ENCODE results near the gene PTCD1. TPM values are rescaled to one million over a fixed set of nuclear protein-coding genes. Genes with fewer than 3 reads are reported as not detected.
A peak's percentile ranks its signal among the peaks of the same experiment; 100 is the strongest.
"Not testable (repeated sequence)": the region's sequence is repeated elsewhere in the genome, so short reads cannot be mapped to it uniquely, and the experiment has no call there.

The PTCD1 gene
- total and polyA plus RNA-seq, 3 donors from 2014 or later: 6.1 to 14.4 (median 13.6) TPM

DNA sequence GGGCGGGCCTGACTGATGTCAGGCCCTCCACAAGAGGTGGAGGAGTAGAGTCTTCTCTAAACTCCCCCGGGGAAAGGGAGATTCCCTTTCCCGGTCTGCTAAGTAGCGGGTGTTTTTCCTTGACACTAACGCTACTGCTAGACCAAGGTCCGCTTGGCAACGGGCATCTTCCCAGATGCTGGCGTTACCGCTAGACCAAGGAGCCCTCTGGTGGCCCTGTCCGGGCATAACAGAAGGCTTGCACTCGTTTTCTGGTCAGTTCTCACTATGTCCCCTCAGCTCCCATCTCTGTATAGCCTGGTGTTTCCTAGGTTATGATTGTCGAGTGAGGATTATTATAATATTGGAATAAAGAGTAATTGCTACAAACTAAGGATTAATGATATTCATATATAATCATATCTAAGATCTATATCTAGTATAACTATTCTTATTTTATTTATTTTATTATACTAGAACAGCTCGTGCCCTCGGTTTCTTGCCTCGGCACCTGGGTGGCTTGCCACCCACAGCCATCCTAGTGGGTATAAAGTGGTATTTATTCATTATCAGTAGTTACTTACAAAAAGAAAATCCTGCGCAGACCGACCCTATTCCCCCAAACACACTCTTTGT lies 23.0 kb downstream of the PTCD1 start:
- H3K36me3 ChIP-seq (ENCODE audit: low read depth, missing control alignments); H3K27me3 ChIP-seq; H3K4me1 ChIP-seq; H3K27ac ChIP-seq; intact Hi-C loops (cut with DNase I; ENCODE audit: low total_unique reads); H3K9me3 ChIP-seq; H3K4me3 ChIP-seq: not testable (repeated sequence)
- WGBS, 2 donors: 55 to 57% methylated on average over 17 of the region's 17 CpGs
- TF ChIP-seq, protein P1, sequence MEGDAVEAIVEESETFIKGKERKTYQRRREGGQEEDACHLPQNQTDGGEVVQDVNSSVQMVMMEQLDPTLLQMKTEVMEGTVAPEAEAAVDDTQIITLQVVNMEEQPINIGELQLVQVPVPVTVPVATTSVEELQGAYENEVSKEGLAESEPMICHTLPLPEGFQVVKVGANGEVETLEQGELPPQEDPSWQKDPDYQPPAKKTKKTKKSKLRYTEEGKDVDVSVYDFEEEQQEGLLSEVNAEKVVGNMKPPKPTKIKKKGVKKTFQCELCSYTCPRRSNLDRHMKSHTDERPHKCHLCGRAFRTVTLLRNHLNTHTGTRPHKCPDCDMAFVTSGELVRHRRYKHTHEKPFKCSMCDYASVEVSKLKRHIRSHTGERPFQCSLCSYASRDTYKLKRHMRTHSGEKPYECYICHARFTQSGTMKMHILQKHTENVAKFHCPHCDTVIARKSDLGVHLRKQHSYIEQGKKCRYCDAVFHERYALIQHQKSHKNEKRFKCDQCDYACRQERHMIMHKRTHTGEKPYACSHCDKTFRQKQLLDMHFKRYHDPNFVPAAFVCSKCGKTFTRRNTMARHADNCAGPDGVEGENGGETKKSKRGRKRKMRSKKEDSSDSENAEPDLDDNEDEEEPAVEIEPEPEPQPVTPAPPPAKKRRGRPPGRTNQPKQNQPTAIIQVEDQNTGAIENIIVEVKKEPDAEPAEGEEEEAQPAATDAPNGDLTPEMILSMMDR (IDR thresholded peaks at IDR 0.05): peak; percentile 48 to 67 (median 66)
- DNase-seq: peak; percentile 87

DNA sequence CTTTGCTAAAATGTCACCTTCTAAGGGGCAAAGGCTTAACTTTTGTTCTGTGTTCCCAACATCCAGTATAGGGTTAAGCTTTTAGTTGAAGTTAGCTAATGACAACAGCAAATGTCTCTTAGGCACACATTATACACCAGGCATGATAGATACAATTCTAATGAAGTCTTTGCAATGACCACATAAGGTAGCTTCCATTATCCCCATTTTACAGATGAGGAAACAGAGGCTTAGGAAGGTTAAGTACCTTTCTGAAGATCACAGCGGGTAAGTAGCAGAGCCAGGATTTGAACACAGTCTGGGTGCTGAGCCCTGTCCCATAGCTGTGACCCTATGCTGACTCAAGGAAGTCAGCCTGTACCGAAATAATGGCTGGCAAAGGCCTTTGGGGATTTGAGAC lies 28.0 kb downstream of the PTCD1 start:
- Histone ChIP-seq H3K36me3 (ENCODE audit: low read depth, missing control alignments) (no peaks in the 10 kb centered on the region), H3K4me1 (peaks cover 13% of the 10 kb centered on the region), H3K4me3 (no peak overlapping the region), H3K27me3 (no peaks in the 10 kb centered on the region), H3K9me3 (no peaks in the 10 kb centered on the region), H3K27ac (no peak overlapping the region)
- intact Hi-C loops (cut with DNase I; ENCODE audit: low total_unique reads): no loop called here
- no peak for DNase-seq
- 87 to 93% methylated on average over 2 of the region's 2 CpGs for WGBS, 2 donors
- TF ChIP-seq, protein P1 (IDR thresholded peaks at IDR 0.05): no peak
- no peak for TF ChIP-seq POLR2A (IDR thresholded peaks at IDR 0.05)

DNA sequence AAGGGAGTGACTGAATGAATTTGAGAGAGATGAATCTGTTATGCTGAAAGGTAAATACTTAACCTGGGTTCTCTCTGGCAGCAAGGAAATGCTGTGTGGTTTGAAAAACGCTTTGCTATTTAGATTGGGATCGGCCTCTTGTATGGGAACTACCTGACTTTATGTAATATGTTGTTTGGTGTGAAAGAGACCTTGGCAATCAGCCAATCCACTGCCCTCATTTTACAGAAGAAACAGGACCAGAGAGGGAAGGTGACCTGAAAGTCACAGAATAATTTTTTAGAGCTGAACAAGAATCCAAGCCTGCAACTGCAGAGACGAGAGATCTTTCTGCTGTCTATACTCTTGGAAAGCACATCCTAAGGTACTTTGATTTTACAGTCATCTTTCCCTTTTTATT lies 28.8 kb downstream of the PTCD1 start:
- TF ChIP-seq, protein P1 (IDR thresholded peaks at IDR 0.05): no peak
- TF ChIP-seq POLR2A (IDR thresholded peaks at IDR 0.05): no peak
- Histone ChIP-seq H3K4me1 (peaks cover 16% of the 10 kb centered on the region), H3K36me3 (ENCODE audit: low read depth, missing control alignments) (no peaks in the 10 kb centered on the region), H3K4me3 (peak overlapping the region; percentile 99 to 100), H3K27me3 (no peaks in the 10 kb centered on the region), H3K27ac (peak overlapping the region; percentile 97 to 99), H3K9me3 (no peaks in the 10 kb centered on the region)
- DNase-seq: no peak
- intact Hi-C loops (cut with DNase I; ENCODE audit: low total_unique reads): no loop called here
- WGBS, 2 donors: 25 to 31% methylated on average over 3 of the region's 3 CpGs

DNA sequence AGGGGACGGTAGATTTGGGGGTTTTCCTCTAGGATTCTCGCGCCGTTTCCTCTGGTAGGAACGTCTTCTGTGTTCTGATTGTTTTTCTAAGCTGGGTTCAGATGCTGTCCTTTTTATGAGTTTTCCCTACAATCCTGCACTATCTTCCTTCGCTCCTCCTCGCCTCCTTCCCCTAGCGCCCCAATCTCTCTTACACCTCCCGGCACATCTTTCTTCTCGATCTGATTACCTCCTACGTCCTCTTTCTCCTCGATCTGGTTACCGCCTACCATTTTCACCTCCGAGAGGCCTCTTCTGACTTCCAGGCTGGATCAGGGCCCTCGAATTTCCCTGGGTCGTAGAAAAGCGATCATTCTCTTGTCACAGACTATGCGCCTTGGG lies 29.4 kb downstream of the PTCD1 start:
- Histone ChIP-seq H3K36me3 (ENCODE audit: low read depth, missing control alignments) (no peaks in the 10 kb centered on the region), H3K27me3 (no peaks in the 10 kb centered on the region), H3K27ac (peak overlapping the region; percentile 97 to 99), H3K4me1 (peaks cover 20% of the 10 kb centered on the region), H3K9me3 (no peaks in the 10 kb centered on the region), H3K4me3 (peak overlapping the region; percentile 99 to 100)
- no peak for DNase-seq
- intact Hi-C loops (cut with DNase I; ENCODE audit: low total_unique reads): no loop called here
- 0% methylated on average over 18 of the region's 18 CpGs for WGBS, 2 donors
- TF ChIP-seq POLR2A (IDR thresholded peaks at IDR 0.05): no peak
- TF ChIP-seq, protein P1 (IDR thresholded peaks at IDR 0.05): no peak

Data from testis (tissue), 3 donors.